GM19035 (cell line): ENCODE results near the gene ABHD13.
"Not testable (repeated sequence)": the region's sequence is repeated elsewhere in the genome, so short reads cannot be mapped to it uniquely, and the experiment has no call there.

Experiments
- ATAC-seq: cut with Tn5 transposase; IDR thresholded peaks from one replicate; pipeline ENCODE4 v1.9.1; 2021; ENCODE audit not compliant: unreplicated experiment

Gene ABHD13

GRCh38 chr13:108223687-108224503, 5.7 kb downstream of the ABHD13 start:
- no peak for ATAC-seq

- peak; percentile 39 for ATAC-seq
These were observed 7.2 kb downstream of the ABHD13 start for GRCh38 chr13:108225440-108225839.

- peak; percentile 37 for ATAC-seq
These were observed 8.0 kb downstream of the ABHD13 start for GRCh38 chr13:108226184-108226583.

GRCh38 chr13:108227651-108228272, 9.6 kb downstream of the ABHD13 start:
- no peak for ATAC-seq

GRCh38 chr13:108230377-108230776, 12.2 kb downstream of the ABHD13 start:
- no peak for ATAC-seq

GRCh38 chr13:108249150-108249549, 31.0 kb downstream of the ABHD13 start:
- no peak for ATAC-seq

GRCh38 chr13:108257248-108257647, 39.1 kb downstream of the ABHD13 start:
- no peak for ATAC-seq

- no peak for ATAC-seq
These were observed 45.6 kb downstream of the ABHD13 start for GRCh38 chr13:108263621-108264355.

GRCh38 chr13:108266321-108266990, 48.3 kb downstream of the ABHD13 start:
- ATAC-seq, result no peak

- ATAC-seq, result no peak
These were observed 49.2 kb downstream of the ABHD13 start for GRCh38 chr13:108267347-108267746.

- ATAC-seq, result not testable (repeated sequence)
These were observed 49.7 kb downstream of the ABHD13 start for GRCh38 chr13:108267855-108268254.

- no peak for ATAC-seq
These were observed 50.4 kb downstream of the ABHD13 start for GRCh38 chr13:108268466-108269112.

GRCh38 chr13:108269601-108270328, 51.6 kb downstream of the ABHD13 start, which contains the start of gene TNFSF13B:
Gene TNFSF13B (plus strand): TSS chr13:108269718. CDS start chr13:108269896, 178 bp downstream.
- peak; percentile 71 for ATAC-seq

GRCh38 chr13:108270442-108270841, 52.2 kb downstream of the ABHD13 start:
- peak; percentile 2 for ATAC-seq

GRCh38 chr13:108272333-108272732, 54.1 kb downstream of the ABHD13 start:
- no peak for ATAC-seq

- no peak for ATAC-seq
These were observed 55.4 kb downstream of the ABHD13 start for GRCh38 chr13:108273429-108274118.

GRCh38 chr13:108274718-108275117, 56.5 kb downstream of the ABHD13 start:
- no peak for ATAC-seq

GRCh38 chr13:108276060-108276459, 57.9 kb downstream of the ABHD13 start:
- no peak for ATAC-seq

GRCh38 chr13:108278466-108278865, 60.3 kb downstream of the ABHD13 start:
- ATAC-seq, result no peak
